ENCODE results near the gene COPS3. TPM values are rescaled to one million over a fixed set of nuclear protein-coding genes. Genes with fewer than 3 reads are reported as not detected.

COPS3 gene
- total and polyA plus RNA-seq, 2 experiments from 2014 or later: 108 to 121 TPM

DNA sequence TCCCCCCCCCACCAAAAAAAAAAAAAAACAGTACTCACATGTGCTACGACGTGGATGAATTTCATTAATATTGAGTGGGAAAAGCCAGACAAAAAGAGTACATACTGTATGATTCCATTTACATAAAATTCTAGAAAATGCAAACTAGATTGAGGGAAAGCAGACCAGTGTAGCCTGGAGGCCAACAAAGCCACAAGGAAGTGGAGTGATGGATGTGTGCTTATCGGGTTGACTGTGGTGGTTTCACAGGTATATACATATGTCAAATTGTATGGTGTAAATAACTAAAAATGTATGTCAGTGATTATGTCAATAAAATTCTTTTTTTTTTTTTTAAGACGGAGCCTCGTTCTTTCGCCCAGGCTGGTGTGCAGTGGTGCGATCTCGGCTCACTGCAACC is 73.0 kb downstream of the COPS3 start:
- H3K4me3 ChIP-seq: no peak overlapping the region
- no peak overlapping the region for H3K4me2 ChIP-seq
- Mint-ChIP-seq H3K9me3 (no peaks in the 10 kb centered on the region), H3K4me1 (no peaks in the 10 kb centered on the region; the same call in 2 of the 3 replicates), H3K36me3 (ENCODE audit: low read depth) (peaks cover 5% of the 10 kb centered on the region), H3K27ac (no peak overlapping the region), H3K27me3 (ENCODE audit: insufficient read depth, low read depth, poor library complexity) (peaks cover 19% of the 10 kb centered on the region), H3K4me3 (no peak overlapping the region)
- no peak for DNase-seq (ENCODE audit: low spot score)
- H3K27ac ChIP-seq (ENCODE audit: low read depth): no peak overlapping the region
- ATAC-seq: no peak
- peaks cover 3% of the 10 kb centered on the region; the same call in 1 of the 2 replicates for H3K36me3 ChIP-seq (ENCODE audit: insufficient read depth)
- no peaks in the 10 kb centered on the region for H3K4me1 ChIP-seq (ENCODE audit: insufficient read depth)
- H3K79me2 ChIP-seq (replicated peaks; ENCODE audit: insufficient read depth): no peaks in the 10 kb centered on the region
- H3K27me3 ChIP-seq (ENCODE audit: insufficient read depth): no peaks in the 10 kb centered on the region
- H4K20me1 ChIP-seq (replicated peaks; ENCODE audit: insufficient read depth): no peaks in the 10 kb centered on the region; the same call in 1 of the 2 replicates
- H3F3A ChIP-seq (replicated peaks; ENCODE audit: low read depth): peaks cover 6% of the 10 kb centered on the region; the same call in 1 of the 2 replicates
- no peaks in the 10 kb centered on the region for H3K9me2 ChIP-seq (ENCODE audit: insufficient read depth)
- TF ChIP-seq EZH2 (IDR thresholded peaks at IDR 0.05; ENCODE audit: low read depth, unreplicated experiment): no peak
- no peak for TF ChIP-seq ZNF114 (CRISPR knock-in tag; IDR thresholded peaks at IDR 0.05)
- no peak overlapping the region for H2AFZ ChIP-seq

DNA sequence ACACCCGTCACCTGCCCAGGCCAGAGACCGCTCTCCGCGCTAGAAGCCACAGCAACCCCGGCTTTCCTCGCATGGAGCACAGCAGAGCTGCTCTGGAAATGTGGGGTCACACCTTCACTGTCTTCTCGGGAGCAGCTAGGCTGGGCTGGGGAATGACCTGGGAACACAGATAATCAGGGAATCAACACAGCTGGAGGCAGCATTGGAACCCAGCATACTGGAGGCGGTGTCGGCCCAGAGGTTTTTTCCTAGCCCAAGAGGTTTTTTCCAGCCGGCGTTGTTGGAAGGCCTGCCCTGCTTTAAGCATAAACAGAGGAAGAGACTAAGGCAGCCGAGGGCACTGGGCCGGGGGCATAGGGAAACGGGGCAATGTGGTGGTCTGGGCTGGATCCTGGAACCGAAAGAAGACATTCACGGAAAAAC is 74.1 kb downstream of the COPS3 start:
- no peak overlapping the region for H3K27ac ChIP-seq (ENCODE audit: low read depth)
- H3K36me3 Mint-ChIP-seq (ENCODE audit: low read depth): no peaks in the 10 kb centered on the region; the same call in 2 of the 3 replicates
- TF ChIP-seq POLR2AphosphoS5 (IDR thresholded peaks at IDR 0.05; ENCODE audit: low read depth): no peak
- TF ChIP-seq, protein P1, sequence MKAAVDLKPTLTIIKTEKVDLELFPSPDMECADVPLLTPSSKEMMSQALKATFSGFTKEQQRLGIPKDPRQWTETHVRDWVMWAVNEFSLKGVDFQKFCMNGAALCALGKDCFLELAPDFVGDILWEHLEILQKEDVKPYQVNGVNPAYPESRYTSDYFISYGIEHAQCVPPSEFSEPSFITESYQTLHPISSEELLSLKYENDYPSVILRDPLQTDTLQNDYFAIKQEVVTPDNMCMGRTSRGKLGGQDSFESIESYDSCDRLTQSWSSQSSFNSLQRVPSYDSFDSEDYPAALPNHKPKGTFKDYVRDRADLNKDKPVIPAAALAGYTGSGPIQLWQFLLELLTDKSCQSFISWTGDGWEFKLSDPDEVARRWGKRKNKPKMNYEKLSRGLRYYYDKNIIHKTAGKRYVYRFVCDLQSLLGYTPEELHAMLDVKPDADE (IDR thresholded peaks at IDR 0.05): no peak
- TF ChIP-seq JUNB (IDR thresholded peaks at IDR 0.05; ENCODE audit: unreplicated experiment): no peak
- TF ChIP-seq STAT1 (IDR thresholded peaks at IDR 0.05; ENCODE audit: unreplicated experiment): no peak
- TF ChIP-seq EZH2 (IDR thresholded peaks at IDR 0.05; ENCODE audit: low read depth, unreplicated experiment): no peak
- TF ChIP-seq, protein P2, sequence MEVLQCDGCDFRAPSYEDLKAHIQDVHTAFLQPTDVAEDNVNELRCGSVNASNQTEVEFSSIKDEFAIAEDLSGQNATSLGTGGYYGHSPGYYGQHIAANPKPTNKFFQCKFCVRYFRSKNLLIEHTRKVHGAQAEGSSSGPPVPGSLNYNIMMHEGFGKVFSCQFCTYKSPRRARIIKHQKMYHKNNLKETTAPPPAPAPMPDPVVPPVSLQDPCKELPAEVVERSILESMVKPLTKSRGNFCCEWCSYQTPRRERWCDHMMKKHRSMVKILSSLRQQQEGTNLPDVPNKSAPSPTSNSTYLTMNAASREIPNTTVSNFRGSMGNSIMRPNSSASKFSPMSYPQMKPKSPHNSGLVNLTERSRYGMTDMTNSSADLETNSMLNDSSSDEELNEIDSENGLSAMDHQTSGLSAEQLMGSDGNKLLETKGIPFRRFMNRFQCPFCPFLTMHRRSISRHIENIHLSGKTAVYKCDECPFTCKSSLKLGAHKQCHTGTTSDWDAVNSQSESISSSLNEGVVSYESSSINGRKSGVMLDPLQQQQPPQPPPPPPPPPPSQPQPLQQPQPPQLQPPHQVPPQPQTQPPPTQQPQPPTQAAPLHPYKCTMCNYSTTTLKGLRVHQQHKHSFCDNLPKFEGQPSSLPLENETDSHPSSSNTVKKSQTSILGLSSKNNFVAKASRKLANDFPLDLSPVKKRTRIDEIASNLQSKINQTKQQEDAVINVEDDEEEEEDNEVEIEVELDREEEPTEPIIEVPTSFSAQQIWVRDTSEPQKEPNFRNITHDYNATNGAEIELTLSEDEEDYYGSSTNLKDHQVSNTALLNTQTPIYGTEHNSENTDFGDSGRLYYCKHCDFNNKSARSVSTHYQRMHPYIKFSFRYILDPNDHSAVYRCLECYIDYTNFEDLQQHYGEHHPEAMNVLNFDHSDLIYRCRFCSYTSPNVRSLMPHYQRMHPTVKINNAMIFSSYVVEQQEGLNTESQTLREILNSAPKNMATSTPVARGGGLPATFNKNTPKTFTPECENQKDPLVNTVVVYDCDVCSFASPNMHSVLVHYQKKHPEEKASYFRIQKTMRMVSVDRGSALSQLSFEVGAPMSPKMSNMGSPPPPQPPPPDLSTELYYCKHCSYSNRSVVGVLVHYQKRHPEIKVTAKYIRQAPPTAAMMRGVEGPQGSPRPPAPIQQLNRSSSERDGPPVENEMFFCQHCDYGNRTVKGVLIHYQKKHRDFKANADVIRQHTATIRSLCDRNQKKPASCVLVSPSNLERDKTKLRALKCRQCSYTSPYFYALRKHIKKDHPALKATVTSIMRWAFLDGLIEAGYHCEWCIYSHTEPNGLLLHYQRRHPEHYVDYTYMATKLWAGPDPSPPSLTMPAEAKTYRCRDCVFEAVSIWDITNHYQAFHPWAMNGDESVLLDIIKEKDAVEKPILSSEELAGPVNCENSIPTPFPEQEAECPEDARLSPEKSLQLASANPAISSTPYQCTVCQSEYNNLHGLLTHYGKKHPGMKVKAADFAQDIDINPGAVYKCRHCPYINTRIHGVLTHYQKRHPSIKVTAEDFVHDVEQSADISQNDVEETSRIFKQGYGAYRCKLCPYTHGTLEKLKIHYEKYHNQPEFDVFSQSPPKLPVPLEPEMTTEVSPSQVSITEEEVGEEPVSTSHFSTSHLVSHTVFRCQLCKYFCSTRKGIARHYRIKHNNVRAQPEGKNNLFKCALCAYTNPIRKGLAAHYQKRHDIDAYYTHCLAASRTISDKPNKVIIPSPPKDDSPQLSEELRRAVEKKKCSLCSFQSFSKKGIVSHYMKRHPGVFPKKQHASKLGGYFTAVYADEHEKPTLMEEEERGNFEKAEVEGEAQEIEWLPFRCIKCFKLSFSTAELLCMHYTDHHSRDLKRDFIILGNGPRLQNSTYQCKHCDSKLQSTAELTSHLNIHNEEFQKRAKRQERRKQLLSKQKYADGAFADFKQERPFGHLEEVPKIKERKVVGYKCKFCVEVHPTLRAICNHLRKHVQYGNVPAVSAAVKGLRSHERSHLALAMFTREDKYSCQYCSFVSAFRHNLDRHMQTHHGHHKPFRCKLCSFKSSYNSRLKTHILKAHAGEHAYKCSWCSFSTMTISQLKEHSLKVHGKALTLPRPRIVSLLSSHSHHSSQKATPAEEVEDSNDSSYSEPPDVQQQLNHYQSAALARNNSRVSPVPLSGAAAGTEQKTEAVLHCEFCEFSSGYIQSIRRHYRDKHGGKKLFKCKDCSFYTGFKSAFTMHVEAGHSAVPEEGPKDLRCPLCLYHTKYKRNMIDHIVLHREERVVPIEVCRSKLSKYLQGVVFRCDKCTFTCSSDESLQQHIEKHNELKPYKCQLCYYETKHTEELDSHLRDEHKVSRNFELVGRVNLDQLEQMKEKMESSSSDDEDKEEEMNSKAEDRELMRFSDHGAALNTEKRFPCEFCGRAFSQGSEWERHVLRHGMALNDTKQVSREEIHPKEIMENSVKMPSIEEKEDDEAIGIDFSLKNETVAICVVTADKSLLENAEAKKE (CRISPR knock-in tag; IDR thresholded peaks at IDR 0.05): no peak
- no peak for TF ChIP-seq NANOG (IDR thresholded peaks at IDR 0.05; ENCODE audit: borderline replicate concordance)
- no peak for TF ChIP-seq ZNF331 (CRISPR knock-in tag; IDR thresholded peaks at IDR 0.05; ENCODE audit: low read depth)
- no peak for TF ChIP-seq CREB1 (CRISPR knock-in tag; IDR thresholded peaks at IDR 0.05; ENCODE audit: low read depth)
- TF ChIP-seq ZNF114 (CRISPR knock-in tag; IDR thresholded peaks at IDR 0.05): no peak
- TF ChIP-seq, protein P3, sequence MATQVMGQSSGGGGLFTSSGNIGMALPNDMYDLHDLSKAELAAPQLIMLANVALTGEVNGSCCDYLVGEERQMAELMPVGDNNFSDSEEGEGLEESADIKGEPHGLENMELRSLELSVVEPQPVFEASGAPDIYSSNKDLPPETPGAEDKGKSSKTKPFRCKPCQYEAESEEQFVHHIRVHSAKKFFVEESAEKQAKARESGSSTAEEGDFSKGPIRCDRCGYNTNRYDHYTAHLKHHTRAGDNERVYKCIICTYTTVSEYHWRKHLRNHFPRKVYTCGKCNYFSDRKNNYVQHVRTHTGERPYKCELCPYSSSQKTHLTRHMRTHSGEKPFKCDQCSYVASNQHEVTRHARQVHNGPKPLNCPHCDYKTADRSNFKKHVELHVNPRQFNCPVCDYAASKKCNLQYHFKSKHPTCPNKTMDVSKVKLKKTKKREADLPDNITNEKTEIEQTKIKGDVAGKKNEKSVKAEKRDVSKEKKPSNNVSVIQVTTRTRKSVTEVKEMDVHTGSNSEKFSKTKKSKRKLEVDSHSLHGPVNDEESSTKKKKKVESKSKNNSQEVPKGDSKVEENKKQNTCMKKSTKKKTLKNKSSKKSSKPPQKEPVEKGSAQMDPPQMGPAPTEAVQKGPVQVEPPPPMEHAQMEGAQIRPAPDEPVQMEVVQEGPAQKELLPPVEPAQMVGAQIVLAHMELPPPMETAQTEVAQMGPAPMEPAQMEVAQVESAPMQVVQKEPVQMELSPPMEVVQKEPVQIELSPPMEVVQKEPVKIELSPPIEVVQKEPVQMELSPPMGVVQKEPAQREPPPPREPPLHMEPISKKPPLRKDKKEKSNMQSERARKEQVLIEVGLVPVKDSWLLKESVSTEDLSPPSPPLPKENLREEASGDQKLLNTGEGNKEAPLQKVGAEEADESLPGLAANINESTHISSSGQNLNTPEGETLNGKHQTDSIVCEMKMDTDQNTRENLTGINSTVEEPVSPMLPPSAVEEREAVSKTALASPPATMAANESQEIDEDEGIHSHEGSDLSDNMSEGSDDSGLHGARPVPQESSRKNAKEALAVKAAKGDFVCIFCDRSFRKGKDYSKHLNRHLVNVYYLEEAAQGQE (IDR thresholded peaks at IDR 0.05; ENCODE audit: unreplicated experiment): no peak

More for the DNA sequence above, 74.1 kb downstream of the COPS3 start:
- Histone ChIP-seq H3K27me3 (ENCODE audit: insufficient read depth) (no peaks in the 10 kb centered on the region), H3K36me3 (ENCODE audit: insufficient read depth) (no peaks in the 10 kb centered on the region), H3F3A (replicated peaks; ENCODE audit: low read depth) (peaks cover 6% of the 10 kb centered on the region; the same call in 1 of the 2 replicates), H2AFZ (no peak overlapping the region), H3K4me3 (no peak overlapping the region), H3K79me2 (replicated peaks; ENCODE audit: insufficient read depth) (no peaks in the 10 kb centered on the region), H4K20me1 (replicated peaks; ENCODE audit: insufficient read depth) (no peaks in the 10 kb centered on the region; the same call in 1 of the 2 replicates), H3K4me1 (ENCODE audit: insufficient read depth) (no peaks in the 10 kb centered on the region), H3K9me2 (ENCODE audit: insufficient read depth) (no peaks in the 10 kb centered on the region), H3K4me2 (no peak overlapping the region)
- ATAC-seq (no peak), DNase-seq (ENCODE audit: low spot score) (no peak)
- Mint-ChIP-seq H3K27ac (no peak overlapping the region), H3K9me3 (no peaks in the 10 kb centered on the region), H3K27me3 (ENCODE audit: insufficient read depth, low read depth, poor library complexity) (peaks cover 19% of the 10 kb centered on the region), H3K4me3 (no peak overlapping the region), H3K4me1 (no peaks in the 10 kb centered on the region; the same call in 2 of the 3 replicates)
